IPS-18a (cell line): ENCODE measurements around the gene SLAMF7.
"Not testable (repeated sequence)": the region's sequence is repeated elsewhere in the genome, so short reads cannot be mapped to it uniquely, and the experiment has no call there.

Experiments
- H3K27ac ChIP-seq: one replicate; pipeline ENCODE4 v1.5.1; 2013; ENCODE audit warnings: low read length
- H3K27me3 ChIP-seq: one replicate; pipeline ENCODE4 v1.6.1; 2013; ENCODE audit warnings: mild to moderate bottlenecking, low read length; ENCODE audit not compliant: control insufficient read depth, insufficient read depth
- H3K36me3 ChIP-seq: one replicate; pipeline ENCODE4 v1.6.1; 2013; ENCODE audit warnings: low read depth, low read length; ENCODE audit not compliant: control insufficient read depth
- H3K4me1 ChIP-seq: one replicate; pipeline ENCODE4 v1.6.1; 2013; ENCODE audit warnings: low read depth, low read length; ENCODE audit not compliant: control insufficient read depth
- H3K4me3 ChIP-seq: one replicate; pipeline ENCODE4 v1.5.1; 2013; ENCODE audit warnings: low read length
- H3K9ac ChIP-seq: one replicate; pipeline ENCODE4 v1.6.1; 2013; ENCODE audit warnings: mild to moderate bottlenecking, low read length, moderate library complexity
- H3K9me3 ChIP-seq: one replicate; pipeline ENCODE4 v1.6.1; 2013; ENCODE audit warnings: low read depth, low read length; ENCODE audit not compliant: control insufficient read depth

Gene SLAMF7, protein sequence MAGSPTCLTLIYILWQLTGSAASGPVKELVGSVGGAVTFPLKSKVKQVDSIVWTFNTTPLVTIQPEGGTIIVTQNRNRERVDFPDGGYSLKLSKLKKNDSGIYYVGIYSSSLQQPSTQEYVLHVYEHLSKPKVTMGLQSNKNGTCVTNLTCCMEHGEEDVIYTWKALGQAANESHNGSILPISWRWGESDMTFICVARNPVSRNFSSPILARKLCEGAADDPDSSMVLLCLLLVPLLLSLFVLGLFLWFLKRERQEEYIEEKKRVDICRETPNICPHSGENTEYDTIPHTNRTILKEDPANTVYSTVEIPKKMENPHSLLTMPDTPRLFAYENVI

DNA sequence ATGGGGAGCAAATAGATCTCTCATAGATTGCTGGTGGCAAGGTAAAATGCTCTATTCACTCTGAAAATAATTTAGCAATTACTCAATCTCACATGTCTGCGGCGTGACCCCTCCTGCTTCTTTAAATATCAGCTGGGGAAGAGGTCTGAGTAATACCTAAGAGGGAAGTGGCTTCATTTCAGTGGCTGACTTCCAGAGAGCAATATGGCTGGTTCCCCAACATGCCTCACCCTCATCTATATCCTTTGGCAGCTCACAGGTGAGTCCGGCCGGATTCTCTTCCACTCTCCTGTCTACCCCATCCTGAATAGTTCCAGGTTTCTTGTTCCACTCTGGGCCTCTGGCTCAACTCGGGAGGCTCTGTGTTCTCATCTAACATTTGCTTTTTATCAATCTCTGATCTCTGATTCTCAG lies at the start of gene SLAMF7:
Gene SLAMF7 (plus strand): TSS at position 150 of the 414 bp plus-strand sequence. CDS start 55 bp downstream, at position 205.
- Histone ChIP-seq H3K9me3 (no peaks in the 10 kb centered on the region), H3K27ac (no peak within 1 kb of the TSS), H3K4me1 (no peaks in the 10 kb centered on the region), H3K36me3 (no peaks in the 10 kb centered on the region), H3K27me3 (no peaks in the 10 kb centered on the region), H3K4me3 (no peak within 1 kb of the TSS), H3K9ac (no peak within 1 kb of the TSS)

DNA sequence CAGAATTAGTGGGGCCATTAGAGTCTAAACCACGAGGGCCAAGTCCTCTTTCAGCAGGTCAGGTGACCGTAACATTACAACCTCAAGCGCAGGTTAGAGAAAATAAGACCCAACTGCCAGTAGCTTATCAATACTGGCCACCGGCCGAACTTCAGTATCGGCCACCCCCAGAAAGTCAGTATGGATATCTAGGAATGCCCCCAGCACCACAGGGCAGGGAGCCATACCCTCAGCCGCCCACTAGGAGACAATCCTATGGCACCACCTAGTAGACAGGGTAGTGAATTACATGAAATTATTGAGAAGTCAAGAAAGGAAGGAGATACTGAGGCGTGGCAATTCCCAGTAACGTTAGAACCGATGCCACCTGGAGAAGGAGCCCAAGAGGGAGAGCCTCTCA lies 46.7 kb upstream of the SLAMF7 start:
- not testable (repeated sequence) for H3K4me1 ChIP-seq, H3K36me3 ChIP-seq, H3K4me3 ChIP-seq, H3K27ac ChIP-seq, H3K27me3 ChIP-seq, H3K9me3 ChIP-seq, H3K9ac ChIP-seq

DNA sequence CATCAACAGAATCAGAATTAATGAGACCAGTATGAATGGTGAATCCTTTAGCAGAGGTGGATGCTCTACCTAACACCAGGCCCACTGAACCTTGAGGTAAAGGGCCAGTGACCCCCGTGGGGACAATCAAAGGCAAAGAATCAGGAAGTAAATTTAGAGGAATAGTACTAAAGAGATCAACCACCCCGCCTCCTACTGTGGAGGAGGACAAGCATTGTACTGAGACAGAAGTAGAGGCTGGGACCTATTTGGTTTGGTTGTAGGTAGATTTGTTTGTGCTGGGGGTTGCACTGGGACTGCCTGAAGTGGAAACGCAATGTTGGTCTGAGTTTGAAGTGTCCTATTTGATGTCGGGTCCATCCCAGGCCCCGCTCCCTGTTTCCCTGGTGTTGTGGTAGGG lies 36.9 kb upstream of the SLAMF7 start:
- Histone ChIP-seq H3K9ac (no peak overlapping the region), H3K9me3 (no peaks in the 10 kb centered on the region), H3K36me3 (no peaks in the 10 kb centered on the region), H3K27ac (no peak overlapping the region), H3K27me3 (no peaks in the 10 kb centered on the region), H3K4me3 (no peak overlapping the region), H3K4me1 (no peaks in the 10 kb centered on the region)

DNA sequence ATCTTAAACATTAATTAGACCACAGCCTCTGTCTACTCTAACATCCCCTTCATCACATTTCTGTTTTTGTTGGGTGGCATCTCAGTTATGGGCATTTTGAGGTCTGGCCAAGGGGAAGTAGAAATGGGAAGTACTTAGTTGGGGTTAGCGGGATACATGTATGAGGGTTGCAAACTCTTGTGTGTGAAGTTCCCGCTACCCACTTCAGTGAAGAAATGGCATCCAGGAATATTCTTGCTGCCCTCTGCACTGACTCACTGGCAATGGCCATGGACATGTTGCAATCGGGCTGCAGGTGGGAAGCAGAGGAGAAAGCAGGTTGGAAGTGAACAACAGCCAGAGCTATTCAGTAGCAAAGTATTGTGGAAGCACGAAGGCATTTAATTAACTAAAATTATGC lies 34.8 kb upstream of the SLAMF7 start:
- H3K27ac ChIP-seq = no peak overlapping the region
- no peaks in the 10 kb centered on the region for H3K36me3 ChIP-seq
- H3K27me3 ChIP-seq = no peaks in the 10 kb centered on the region
- H3K4me1 ChIP-seq = no peaks in the 10 kb centered on the region
- H3K9me3 ChIP-seq = no peaks in the 10 kb centered on the region
- H3K4me3 ChIP-seq = no peak overlapping the region
- no peak overlapping the region for H3K9ac ChIP-seq

DNA sequence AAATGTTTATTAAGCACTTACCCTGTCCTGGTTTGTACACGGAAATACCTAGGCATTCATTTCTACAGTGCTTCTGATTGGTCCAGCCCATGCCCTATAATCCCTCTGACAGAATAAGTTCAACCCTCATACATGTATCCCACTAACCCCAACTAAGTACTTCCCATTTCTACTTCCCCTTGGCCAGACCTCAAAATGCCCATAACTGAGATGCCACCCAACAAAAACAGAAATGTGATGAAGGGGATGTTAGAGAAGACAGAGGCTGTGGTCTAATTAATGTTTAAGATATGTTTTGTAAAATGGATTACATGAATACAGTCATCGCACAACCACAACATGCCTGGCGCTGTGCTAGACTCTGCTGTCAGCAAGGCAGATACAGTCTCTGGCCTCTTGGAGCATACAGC lies 33.8 kb upstream of the SLAMF7 start:
- not testable (repeated sequence) for H3K36me3 ChIP-seq, H3K9ac ChIP-seq, H3K9me3 ChIP-seq, H3K27ac ChIP-seq, H3K4me1 ChIP-seq, H3K27me3 ChIP-seq, H3K4me3 ChIP-seq

DNA sequence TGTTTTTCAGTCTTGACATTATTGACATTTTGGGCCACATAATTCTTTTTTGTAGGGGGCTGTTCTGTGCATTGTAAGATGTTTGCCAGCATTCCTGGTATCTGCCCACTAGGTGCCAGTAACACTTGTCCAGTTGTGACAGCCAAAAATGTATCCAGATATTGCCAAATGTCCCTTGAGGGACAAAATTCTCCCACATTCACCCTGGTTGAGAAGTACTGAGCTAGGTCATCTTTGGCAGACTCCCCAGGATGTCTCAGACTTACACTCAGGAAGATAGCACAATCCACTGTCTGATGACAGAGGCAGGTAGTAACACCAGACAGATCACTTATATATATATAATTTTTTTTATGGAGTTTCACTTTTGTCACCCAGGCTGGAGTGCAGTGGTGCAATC lies 33.3 kb upstream of the SLAMF7 start:
- no peaks in the 10 kb centered on the region for H3K9me3 ChIP-seq
- H3K27ac ChIP-seq = no peak overlapping the region
- H3K9ac ChIP-seq = no peak overlapping the region
- no peaks in the 10 kb centered on the region for H3K27me3 ChIP-seq
- no peaks in the 10 kb centered on the region for H3K36me3 ChIP-seq
- no peak overlapping the region for H3K4me3 ChIP-seq
- no peaks in the 10 kb centered on the region for H3K4me1 ChIP-seq

DNA sequence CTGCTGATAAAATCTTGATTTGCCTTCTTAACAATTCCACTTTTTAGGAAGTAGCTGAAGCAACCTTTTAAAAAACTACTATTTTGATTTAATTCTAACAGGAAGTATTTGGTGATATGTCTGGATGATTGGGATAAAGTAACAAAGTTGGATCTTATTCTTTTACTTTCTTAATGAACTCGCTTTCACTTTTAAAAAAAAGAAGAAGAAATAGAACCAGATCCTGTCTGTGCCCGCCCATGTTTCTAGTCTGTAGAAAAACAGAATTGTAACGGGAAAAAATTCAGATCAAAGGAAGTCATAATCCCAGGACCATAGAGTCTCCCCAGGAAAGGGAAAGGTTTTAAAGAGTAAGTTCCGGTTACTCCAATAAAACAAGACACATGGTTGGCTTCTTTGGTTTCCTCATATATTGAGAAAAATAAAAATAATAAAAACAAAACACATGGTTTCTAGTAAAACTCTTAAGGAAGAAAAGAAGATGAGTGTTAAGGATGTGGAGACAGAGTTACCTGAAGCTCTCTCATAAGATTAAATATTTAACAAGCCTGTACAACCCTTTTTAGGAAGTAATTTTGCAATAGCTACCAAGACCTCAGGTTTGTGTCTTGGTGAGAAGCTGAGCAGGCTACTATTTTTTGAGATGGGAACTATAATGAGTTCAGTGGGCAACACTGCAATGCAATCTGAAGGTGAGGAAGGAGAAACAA lies 32.4 kb upstream of the SLAMF7 start:
- H3K27me3 ChIP-seq = no peaks in the 10 kb centered on the region
- H3K4me3 ChIP-seq = no peak overlapping the region
- no peak overlapping the region for H3K27ac ChIP-seq
- H3K4me1 ChIP-seq = no peaks in the 10 kb centered on the region
- H3K9me3 ChIP-seq = no peaks in the 10 kb centered on the region
- no peaks in the 10 kb centered on the region for H3K36me3 ChIP-seq
- H3K9ac ChIP-seq = no peak overlapping the region

DNA sequence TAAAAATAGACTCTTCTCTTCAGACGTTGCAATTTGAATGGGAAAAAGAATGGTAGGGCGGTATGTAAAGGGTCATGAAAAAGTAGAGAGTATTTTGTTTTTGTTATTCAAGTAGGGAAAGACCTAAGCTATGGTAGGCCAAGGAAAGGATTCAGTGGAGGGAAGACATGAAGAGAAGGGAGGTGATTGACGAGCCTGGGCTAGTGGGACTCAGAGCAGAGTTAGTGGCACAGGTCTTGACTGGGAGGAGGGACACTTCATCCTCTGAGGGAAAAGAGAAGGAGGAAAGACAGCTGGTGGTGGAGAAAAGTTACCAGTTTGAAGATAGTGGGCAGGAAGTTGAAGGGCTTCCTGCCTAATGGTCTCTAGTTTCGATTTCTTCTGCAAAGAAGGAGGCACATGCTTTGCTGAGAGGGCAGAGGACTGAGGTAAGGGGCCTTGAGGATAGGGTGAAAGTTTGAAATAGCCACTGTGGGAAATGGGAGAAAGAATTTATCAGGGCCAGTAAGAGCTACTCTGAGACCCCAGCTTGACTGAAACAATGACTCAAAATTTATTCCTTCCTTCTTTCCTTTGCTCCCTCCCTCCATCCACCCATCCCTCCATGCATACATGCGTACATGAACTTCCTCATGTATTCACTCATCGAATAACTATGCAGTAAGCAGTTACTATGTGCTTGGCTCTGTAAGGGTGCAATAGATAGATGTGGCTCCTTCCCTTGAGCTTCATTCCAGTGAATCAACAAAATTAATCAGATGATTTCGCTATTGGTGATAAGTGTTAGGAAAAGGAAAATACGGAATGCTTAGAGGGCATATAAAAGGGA lies 31.6 kb upstream of the SLAMF7 start:
- no peaks in the 10 kb centered on the region for H3K4me1 ChIP-seq
- H3K27ac ChIP-seq = no peak overlapping the region
- H3K4me3 ChIP-seq = no peak overlapping the region
- H3K9ac ChIP-seq = no peak overlapping the region
- H3K27me3 ChIP-seq = no peaks in the 10 kb centered on the region
- no peaks in the 10 kb centered on the region for H3K36me3 ChIP-seq
- no peaks in the 10 kb centered on the region for H3K9me3 ChIP-seq

DNA sequence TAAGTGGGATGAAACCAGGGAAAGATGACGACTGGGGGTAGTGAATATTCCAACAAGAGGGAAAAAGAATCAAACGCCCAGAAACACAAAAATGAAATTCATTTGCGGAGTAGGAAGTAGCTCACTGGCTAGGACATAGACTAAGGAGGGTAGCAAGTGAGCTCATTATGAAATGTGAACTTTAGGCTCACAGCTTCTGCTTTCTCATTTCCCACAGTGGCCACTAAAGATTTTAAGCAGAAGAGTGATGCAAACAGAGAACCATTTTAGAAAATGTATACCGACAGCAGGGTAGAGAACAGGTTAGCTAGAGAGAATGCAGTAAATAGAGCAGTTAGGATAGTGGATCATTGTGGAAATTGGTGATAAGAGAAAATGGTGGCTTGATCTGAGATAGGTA lies 30.9 kb upstream of the SLAMF7 start:
- Histone ChIP-seq H3K27me3 (no peaks in the 10 kb centered on the region), H3K4me3 (no peak overlapping the region), H3K9me3 (no peaks in the 10 kb centered on the region), H3K9ac (no peak overlapping the region), H3K36me3 (no peaks in the 10 kb centered on the region), H3K4me1 (no peaks in the 10 kb centered on the region), H3K27ac (no peak overlapping the region)

DNA sequence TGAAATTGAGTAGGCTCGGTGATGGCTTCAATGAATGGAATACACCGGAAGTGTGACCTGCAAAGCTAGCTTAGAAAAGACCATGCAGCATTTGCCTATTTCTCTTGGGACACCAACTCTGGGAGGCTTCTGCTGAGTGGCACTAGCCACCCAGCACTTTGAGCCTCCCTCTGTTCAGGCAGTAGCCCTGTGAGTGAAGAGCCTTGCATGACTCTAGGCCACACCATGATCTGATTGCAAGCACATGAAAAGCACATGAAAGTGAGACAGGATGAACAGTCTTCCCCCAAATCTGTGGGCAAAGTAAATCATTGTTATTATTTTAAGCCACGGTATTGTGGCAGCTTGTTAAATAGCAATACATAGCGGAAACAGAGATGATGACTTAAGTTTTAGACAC lies 30.2 kb upstream of the SLAMF7 start:
- no peak overlapping the region for H3K4me3 ChIP-seq
- no peak overlapping the region for H3K9ac ChIP-seq
- H3K27ac ChIP-seq = no peak overlapping the region
- no peaks in the 10 kb centered on the region for H3K27me3 ChIP-seq
- no peaks in the 10 kb centered on the region for H3K9me3 ChIP-seq
- H3K36me3 ChIP-seq = no peaks in the 10 kb centered on the region
- no peaks in the 10 kb centered on the region for H3K4me1 ChIP-seq

DNA sequence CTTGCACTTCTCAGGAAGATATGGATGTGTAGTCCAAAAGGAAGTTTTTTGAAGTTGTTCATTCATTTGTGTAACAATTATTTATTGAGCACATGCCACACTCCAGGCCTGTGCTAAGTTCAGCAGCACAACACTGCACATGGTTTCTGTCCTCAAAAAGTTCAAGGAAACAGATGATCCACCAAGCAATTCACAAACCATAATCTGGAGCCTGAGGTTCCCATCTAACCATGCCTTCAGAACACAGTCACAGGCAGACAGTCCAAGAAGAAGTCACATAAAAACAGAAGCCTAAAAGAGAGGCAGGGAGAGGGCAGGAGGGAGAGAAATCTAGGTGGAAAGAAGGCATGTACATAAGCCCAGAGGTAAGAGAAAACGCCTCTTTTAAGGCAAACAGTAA lies 29.3 kb upstream of the SLAMF7 start:
- Histone ChIP-seq H3K27me3 (no peaks in the 10 kb centered on the region), H3K9me3 (no peaks in the 10 kb centered on the region), H3K4me3 (no peak overlapping the region), H3K9ac (no peak overlapping the region), H3K27ac (no peak overlapping the region), H3K4me1 (no peaks in the 10 kb centered on the region), H3K36me3 (no peaks in the 10 kb centered on the region)
